GM12872 (cell line): Measurements from ENCODE around the gene RNASE7.

ENCODE experiments used
- TF ChIP-seq, protein P1 (sequence below): IDR thresholded peaks from 3 replicates; pipeline ENCODE4 v1.5.1; 2011; ENCODE audit warnings: low read depth, mild to moderate bottlenecking, low read length, moderate library complexity; ENCODE audit not compliant: insufficient read depth

Gene RNASE7

DNA sequence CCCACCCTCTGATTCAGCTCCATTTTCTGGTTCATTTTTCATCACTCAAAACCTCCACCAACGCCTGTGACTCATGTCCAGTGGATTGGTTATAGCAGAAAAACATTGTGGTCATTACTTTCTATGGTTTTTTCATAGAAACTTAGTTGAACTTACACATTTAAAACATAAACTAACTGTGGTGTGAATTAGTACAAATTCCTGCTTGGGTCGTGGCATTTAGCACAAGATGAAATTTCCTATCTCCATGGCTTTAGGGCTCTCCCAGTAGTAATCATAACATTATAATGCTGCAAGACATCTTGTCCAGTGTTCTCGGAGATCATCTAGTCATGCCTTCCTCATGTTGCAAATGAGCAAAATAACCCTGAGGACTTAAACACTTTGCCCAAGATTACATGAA lies 7.1 kb downstream of the RNASE7 start:
- TF ChIP-seq, protein P1, sequence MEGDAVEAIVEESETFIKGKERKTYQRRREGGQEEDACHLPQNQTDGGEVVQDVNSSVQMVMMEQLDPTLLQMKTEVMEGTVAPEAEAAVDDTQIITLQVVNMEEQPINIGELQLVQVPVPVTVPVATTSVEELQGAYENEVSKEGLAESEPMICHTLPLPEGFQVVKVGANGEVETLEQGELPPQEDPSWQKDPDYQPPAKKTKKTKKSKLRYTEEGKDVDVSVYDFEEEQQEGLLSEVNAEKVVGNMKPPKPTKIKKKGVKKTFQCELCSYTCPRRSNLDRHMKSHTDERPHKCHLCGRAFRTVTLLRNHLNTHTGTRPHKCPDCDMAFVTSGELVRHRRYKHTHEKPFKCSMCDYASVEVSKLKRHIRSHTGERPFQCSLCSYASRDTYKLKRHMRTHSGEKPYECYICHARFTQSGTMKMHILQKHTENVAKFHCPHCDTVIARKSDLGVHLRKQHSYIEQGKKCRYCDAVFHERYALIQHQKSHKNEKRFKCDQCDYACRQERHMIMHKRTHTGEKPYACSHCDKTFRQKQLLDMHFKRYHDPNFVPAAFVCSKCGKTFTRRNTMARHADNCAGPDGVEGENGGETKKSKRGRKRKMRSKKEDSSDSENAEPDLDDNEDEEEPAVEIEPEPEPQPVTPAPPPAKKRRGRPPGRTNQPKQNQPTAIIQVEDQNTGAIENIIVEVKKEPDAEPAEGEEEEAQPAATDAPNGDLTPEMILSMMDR: no peak

DNA sequence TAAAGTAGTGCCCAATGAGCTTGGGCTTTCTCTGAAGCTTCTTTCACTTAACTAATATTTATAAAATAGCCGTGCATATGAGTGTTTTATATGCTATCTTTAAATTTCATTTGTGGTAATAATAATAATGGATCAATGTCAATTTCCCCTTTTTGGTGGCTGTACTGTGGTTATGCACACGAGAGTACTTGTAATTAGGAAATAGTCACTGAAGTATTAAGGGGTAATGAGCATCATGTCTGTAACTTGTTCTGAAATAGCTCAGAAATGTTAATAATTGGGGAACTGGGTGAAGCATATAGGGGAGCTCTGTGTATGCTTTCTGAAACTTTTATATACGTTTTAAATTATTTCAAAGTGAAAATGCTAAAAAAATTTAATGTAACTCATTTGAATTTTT lies 8.4 kb downstream of the RNASE7 start:
- TF ChIP-seq, protein P1: no peak

DNA sequence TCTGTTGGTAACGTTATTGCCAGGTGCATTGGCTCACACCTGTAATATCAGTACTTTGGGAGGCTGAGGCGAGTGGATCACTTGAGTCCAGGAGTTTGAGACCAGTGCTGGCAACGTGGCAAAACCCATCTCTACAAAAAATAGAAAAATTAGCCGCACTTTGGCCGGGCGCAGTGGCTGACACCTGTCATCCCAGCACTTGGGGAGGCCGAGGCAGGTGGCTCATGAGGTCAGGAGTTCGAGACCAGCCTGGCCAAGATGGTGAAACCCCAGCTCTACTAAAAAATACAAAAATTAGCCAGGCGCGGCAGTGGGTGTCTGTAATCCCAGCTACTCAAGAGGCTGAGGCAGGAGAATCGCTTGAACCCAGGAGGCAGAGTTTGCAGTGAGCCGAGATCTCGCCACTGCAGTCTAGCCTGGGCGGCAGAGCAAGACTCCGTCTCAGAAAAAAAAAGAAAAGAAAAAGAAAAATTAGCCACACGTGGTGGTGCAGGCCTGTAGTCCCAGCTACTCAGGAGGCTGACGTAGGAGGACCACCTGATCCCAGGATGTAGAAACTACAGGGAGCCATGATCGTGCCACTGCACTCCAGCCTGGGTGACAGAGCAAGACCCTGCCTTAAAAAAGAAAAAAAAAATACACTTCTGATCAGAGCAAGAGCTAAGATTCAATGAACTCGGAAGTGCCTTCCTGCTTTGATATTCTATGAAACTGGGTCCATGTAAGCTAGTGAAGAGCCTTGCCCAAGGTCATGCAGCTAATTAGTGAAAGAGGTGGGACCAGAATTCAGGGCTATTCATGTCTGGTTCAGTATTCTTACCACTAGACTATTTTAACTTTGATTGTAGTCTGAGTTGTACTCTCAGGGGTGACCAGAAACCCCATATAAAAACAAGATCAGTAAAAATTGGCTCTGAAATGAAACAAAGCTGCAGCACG lies 11.3 kb downstream of the RNASE7 start:
- TF ChIP-seq, protein P1: no peak

DNA sequence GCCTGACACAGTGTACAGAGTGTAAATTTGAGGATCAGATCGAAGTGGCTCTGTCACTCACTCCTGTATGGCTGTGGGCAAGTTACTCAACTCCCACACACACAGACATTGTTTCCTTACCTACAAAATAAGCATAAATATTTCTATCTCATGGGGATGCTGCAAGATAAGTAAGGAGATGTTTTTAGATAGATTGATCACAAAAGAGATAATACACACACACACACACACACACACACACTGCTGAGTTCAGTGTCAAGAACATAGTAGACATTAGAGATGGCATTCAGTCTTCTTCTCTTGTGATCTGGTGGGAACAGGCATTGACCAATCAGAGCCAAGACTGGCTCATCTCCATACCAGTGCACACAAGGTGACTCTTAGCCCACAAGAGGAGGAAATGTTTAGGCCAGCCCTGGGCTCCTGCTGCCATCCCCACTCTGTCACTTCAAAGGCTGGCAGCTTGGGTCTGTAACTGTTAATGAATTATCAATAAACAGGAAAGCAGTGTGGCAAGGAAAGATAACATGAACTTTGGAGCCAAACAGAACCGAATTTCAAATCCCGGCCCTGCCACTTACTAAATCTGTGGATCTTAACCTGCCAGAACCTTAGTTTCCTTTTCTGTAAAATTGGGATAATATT lies 12.1 kb downstream of the RNASE7 start:
- TF ChIP-seq, protein P1: no peak

DNA sequence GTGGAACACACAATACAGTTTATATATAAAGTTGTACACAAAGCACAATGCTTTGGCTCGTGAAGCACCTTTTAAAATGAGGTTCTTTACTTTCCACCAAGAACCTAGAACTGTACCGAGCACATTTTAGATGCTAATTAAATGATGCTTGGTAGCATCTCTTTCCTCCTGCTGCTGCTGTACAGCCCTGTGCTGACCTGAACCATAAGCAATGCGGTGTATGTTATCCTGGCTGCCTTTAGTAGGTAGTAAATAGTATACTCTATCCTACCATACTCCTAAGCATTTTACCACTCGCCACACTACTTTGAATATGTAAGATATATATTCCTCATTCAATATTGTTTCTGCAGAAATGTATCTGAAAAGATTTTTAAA lies 12.6 kb downstream of the RNASE7 start:
- TF ChIP-seq, protein P1: no peak

DNA sequence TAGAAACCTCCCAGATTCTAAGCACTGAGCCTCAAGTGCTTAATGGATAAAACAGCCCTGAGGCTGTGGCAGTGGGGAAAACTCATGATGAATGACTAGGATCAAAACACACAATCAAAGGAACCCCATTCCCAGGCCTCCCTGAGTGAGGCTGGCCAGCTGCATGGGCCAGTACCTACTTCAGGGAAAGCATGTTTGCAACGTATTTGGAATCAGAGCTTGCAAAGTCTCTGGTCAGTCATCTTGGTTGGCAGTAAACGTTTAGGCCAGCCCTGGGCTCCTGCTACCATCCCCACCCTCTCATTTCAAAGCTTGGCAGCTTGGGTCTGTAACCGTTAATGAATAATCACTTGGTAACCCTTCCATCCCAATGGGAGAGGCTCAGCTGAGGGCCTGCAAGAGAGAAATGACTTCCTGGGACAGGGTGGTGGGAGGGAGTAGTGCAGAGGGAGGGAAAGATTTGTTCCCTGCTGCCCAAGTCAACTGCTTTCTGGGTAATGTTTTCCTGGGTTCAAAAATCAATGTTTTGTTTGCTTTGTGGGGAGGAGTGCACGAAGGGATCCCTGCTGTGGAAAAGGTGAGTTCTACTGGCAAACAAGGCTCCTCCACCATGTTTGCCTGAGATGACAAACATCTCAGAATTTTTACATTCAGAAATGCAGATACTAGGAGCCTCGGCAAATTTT lies 13.4 kb downstream of the RNASE7 start:
- TF ChIP-seq, protein P1: no peak

DNA sequence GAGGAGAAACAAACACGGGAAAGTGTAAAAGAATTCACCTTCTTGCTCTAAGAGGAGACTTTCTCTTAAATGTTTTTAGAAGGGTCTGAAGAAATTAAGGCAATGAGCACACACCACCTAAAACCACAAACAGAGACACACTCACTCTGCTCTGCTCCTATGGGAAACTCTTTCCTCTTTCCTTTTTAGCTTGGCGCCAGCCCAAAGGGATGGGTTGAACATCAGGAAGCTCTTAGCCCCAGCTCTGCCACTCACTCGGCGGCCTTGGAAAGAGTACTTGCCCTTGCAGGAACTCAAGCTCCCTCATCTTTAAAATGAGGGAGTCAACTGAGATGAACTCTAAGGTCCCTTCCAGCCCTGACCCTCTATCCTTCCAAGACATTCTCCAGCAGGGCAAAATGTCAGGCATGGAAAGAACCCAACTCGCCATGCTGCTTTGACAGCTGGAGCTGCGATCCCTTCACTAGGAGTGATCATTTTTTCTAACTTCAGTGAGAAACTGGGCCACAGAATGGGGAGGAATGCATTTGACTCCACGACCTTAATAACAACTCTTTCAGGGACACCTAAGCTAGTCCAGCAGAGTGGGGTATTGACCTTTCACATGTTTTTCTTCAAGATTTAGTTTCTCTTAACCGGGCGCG lies 14.5 kb downstream of the RNASE7 start:
- TF ChIP-seq, protein P1: no peak
